NCI-H1048 (cell line): ENCODE data around the gene SBF2.
"Not testable (repeated sequence)": the region's sequence is repeated elsewhere in the genome, so short reads cannot be mapped to it uniquely, and the experiment has no call there.

Experiments
- DNase-seq: peaks from one replicate; lab custom pipeline; 2025; lab: John Stamatoyannopoulos, UW

The SBF2 gene

GRCh38 chr11:10064828-10065227 is 229.2 kb downstream of the SBF2 start:
- no peak for DNase-seq

- DNase-seq, result no peak
Measured at GRCh38 chr11:10058356-10058755, 235.7 kb downstream of the SBF2 start.

GRCh38 chr11:10051868-10052586 is 242.0 kb downstream of the SBF2 start:
- DNase-seq, result no peak

GRCh38 chr11:10050561-10050960 is 243.5 kb downstream of the SBF2 start:
- DNase-seq, result no peak

GRCh38 chr11:10049756-10050155 is 244.3 kb downstream of the SBF2 start:
- DNase-seq, result no peak

- DNase-seq, result no peak
Measured at GRCh38 chr11:10048350-10048749, 245.7 kb downstream of the SBF2 start.

- no peak for DNase-seq
Measured at GRCh38 chr11:10044618-10045017, 249.4 kb downstream of the SBF2 start.

- DNase-seq, result no peak
Measured at GRCh38 chr11:10042699-10043098, 251.3 kb downstream of the SBF2 start.

- DNase-seq, result no peak
Measured at GRCh38 chr11:10041748-10042446, 252.1 kb downstream of the SBF2 start.

- DNase-seq, result no peak
Measured at GRCh38 chr11:10041332-10041731, 252.7 kb downstream of the SBF2 start.

GRCh38 chr11:10038521-10039302 is 255.3 kb downstream of the SBF2 start:
- no peak for DNase-seq

GRCh38 chr11:10035932-10036331 is 258.1 kb downstream of the SBF2 start:
- not testable (repeated sequence) for DNase-seq

GRCh38 chr11:10032935-10033334 is 261.1 kb downstream of the SBF2 start:
- no peak for DNase-seq

GRCh38 chr11:10030122-10030490 is 263.9 kb downstream of the SBF2 start:
- DNase-seq, result no peak

GRCh38 chr11:10029386-10030121 is 264.5 kb downstream of the SBF2 start:
- no peak for DNase-seq

GRCh38 chr11:10026514-10026913 is 267.5 kb downstream of the SBF2 start:
- DNase-seq, result no peak

GRCh38 chr11:10023212-10023611 is 270.8 kb downstream of the SBF2 start:
- DNase-seq, result no peak

GRCh38 chr11:10022764-10023163 is 271.3 kb downstream of the SBF2 start:
- DNase-seq, result no peak

- no peak for DNase-seq
Measured at GRCh38 chr11:10021563-10021962, 272.5 kb downstream of the SBF2 start.

GRCh38 chr11:10019906-10020682 is 273.9 kb downstream of the SBF2 start:
- DNase-seq, result no peak

GRCh38 chr11:10017911-10018310 is 276.1 kb downstream of the SBF2 start:
- DNase-seq, result no peak
